Uterus (tissue), 2 donors: ENCODE results near the gene MRTFB.

Source experiments
- POLR2A ChIP-seq, 2 donors: fragments of 450-650 bp; IDR thresholded peaks; one replicate each; pipeline ENCODE4 v1.6.1; 2016; ENCODE audit warnings: antibody characterized with exemption in 2 of 2, mild to moderate bottlenecking in 1 of 2, moderate library complexity in 1 of 2
- TF ChIP-seq, protein P1 (sequence below), 4 experiments: fragments of 200-600 bp in 2 of 4; fragments of 450-650 bp in 2 of 4; sonication (generic) in 2 of 4; IDR thresholded peaks; one replicate each; pipeline ENCODE4 v1.5.1; 2016 to 2019; ENCODE audit warnings: antibody characterized with exemption in 4 of 4, mild to moderate bottlenecking in 2 of 4, moderate library complexity in 1 of 4

DNA sequence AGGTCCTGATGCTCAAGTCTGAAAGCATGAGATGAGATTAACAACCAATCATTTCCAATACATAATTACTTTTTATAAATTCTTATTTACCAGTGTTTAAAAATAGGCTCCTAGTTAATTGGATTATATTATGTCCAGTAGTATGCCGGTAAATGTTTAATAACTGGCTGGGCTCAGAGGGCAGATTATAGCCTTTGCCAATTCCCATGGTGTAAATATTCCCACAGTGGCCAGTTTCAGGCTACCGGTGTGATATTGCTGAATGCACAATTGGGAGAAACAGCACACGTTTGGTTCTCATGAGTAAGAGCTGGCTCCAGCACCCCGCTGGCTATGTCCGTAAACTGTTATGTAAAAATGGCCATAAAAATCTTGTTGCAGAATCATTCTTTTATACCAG, 167.6 kb downstream of the MRTFB start:
- TF ChIP-seq, protein P1, sequence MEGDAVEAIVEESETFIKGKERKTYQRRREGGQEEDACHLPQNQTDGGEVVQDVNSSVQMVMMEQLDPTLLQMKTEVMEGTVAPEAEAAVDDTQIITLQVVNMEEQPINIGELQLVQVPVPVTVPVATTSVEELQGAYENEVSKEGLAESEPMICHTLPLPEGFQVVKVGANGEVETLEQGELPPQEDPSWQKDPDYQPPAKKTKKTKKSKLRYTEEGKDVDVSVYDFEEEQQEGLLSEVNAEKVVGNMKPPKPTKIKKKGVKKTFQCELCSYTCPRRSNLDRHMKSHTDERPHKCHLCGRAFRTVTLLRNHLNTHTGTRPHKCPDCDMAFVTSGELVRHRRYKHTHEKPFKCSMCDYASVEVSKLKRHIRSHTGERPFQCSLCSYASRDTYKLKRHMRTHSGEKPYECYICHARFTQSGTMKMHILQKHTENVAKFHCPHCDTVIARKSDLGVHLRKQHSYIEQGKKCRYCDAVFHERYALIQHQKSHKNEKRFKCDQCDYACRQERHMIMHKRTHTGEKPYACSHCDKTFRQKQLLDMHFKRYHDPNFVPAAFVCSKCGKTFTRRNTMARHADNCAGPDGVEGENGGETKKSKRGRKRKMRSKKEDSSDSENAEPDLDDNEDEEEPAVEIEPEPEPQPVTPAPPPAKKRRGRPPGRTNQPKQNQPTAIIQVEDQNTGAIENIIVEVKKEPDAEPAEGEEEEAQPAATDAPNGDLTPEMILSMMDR (IDR thresholded peaks at IDR 0.05) = no peak
- TF ChIP-seq POLR2A (IDR thresholded peaks at IDR 0.05) = no peak
